GM12891 (cell line): ENCODE results near the gene PIK3CD.

Source experiments
- POLR2A ChIP-seq: IDR thresholded peaks from 2 replicates; pipeline ENCODE4 v1.6.1; 2011; ENCODE audit warnings: low read depth, low read length, control low read depth
- POLR2AphosphoS5 ChIP-seq: IDR thresholded peaks from 2 replicates; pipeline ENCODE4 v1.6.1; 2011; ENCODE audit warnings: low read depth, low read length, control low read depth
- POU2F2 ChIP-seq: IDR thresholded peaks from 2 replicates; pipeline ENCODE4 v1.6.1; 2011; ENCODE audit warnings: low read depth, mild to moderate bottlenecking, control low read depth, low read length, moderate library complexity
- SPI1 ChIP-seq: IDR thresholded peaks from 2 replicates; pipeline ENCODE4 v1.6.1; 2011; ENCODE audit warnings: low read depth, low read length, control low read depth
- TAF1 ChIP-seq: IDR thresholded peaks from 2 replicates; pipeline ENCODE4 v1.6.1; 2011; ENCODE audit warnings: low read depth, low read length, control low read depth

DNA sequence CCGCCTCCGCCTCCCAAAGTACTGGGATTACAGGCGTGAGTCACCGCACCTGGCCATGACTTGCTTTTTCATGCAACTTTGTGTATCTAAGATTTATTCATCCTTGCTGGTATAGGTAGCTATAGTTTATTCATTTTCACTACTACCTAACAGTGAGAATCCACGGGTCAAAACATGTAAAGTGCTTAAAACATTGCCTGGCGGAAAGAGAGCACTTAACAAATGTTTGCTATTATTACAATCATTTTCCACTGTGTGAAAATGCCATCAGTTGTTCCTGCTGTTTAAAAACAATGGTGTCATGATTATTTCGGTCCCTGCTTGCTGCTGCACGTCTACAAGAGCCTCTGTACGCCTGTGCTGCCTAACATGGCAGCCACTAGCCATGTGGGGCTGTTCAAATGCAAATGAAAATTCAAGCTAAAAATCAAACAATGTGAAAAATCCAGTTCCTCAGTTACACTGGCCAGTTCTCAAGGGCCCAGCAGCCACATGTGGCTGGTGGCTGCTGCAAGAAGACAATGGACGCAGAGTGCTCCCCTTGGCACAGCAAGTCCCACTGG is 107.1 kb downstream of the PIK3CD start:
- TF ChIP-seq POLR2A (no peak), TAF1 (no peak), POLR2AphosphoS5 (no peak), SPI1 (no peak), POU2F2 (no peak)
